Cerebellar nuclear complex (tissue), 1 donor: ENCODE data around the gene RPTOR.
"Not testable (repeated sequence)": the region's sequence is repeated elsewhere in the genome, so short reads cannot be mapped to it uniquely, and the experiment has no call there.

Source experiments
- DNase-seq, 2 experiments: peaks; one replicate each; lab custom pipeline; 2025; lab: John Stamatoyannopoulos, UW

Gene RPTOR

GRCh38 chr17:80615376-80615775, 70.7 kb downstream of the RPTOR start:
- no peak for DNase-seq

- DNase-seq = no peak
Observed at GRCh38 chr17:80616705-80617104, 72.1 kb downstream of the RPTOR start.

GRCh38 chr17:80618304-80618703, 73.7 kb downstream of the RPTOR start:
- DNase-seq = no peak

GRCh38 chr17:80619535-80620235, 75.0 kb downstream of the RPTOR start:
- no peak for DNase-seq

- DNase-seq = no peak
Observed at GRCh38 chr17:80621335-80621996, 76.8 kb downstream of the RPTOR start.

- DNase-seq = no peak
Observed at GRCh38 chr17:80621997-80622357, 77.3 kb downstream of the RPTOR start.

- DNase-seq = no peak
Observed at GRCh38 chr17:80624864-80625263, 80.2 kb downstream of the RPTOR start.

- DNase-seq = no peak
Observed at GRCh38 chr17:80625627-80626026, 81.0 kb downstream of the RPTOR start.

- DNase-seq = not testable (repeated sequence)
Observed at GRCh38 chr17:80628881-80629280, 84.2 kb downstream of the RPTOR start.

GRCh38 chr17:80629298-80630028, 84.8 kb downstream of the RPTOR start:
- DNase-seq = no peak

GRCh38 chr17:80630560-80631120, 86.0 kb downstream of the RPTOR start:
- DNase-seq = no peak

GRCh38 chr17:80631142-80632045, 86.8 kb downstream of the RPTOR start:
- no peak for DNase-seq

GRCh38 chr17:80632046-80632581, 87.5 kb downstream of the RPTOR start:
- DNase-seq = no peak

GRCh38 chr17:80633207-80633606, 88.6 kb downstream of the RPTOR start:
- no peak for DNase-seq

GRCh38 chr17:80633994-80634566, 89.4 kb downstream of the RPTOR start:
- DNase-seq = no peak

GRCh38 chr17:80636361-80637018, 91.9 kb downstream of the RPTOR start:
- DNase-seq = no peak

- no peak for DNase-seq
Observed at GRCh38 chr17:80637048-80637781, 92.6 kb downstream of the RPTOR start.

- DNase-seq = no peak
Observed at GRCh38 chr17:80639658-80640057, 95.0 kb downstream of the RPTOR start.

- no peak for DNase-seq
Observed at GRCh38 chr17:80640366-80641084, 95.9 kb downstream of the RPTOR start.
